Stimulated activated CD8-positive, alpha-beta memory T cell treated with anti-CD3 and anti-CD28 coated beads, Interleukin-7, amount 100 ng/mL, for 48 hours (primary cell): ENCODE results near the gene BMF.
"Not testable (repeated sequence)": the region's sequence is repeated elsewhere in the genome, so short reads cannot be mapped to it uniquely, and the experiment has no call there.

Source experiments
- DNase-seq, 2 donors: peaks; one replicate each; pipeline ENCODE4 v3.0.0-alpha.2; 2020; ENCODE audit warnings: low read depth in 1 of 2; ENCODE audit errors: extremely low read depth in 1 of 2

The BMF gene

GRCh38 chr15:40108855-40109735, at the start of gene BMF:
Gene BMF (minus strand): TSS chr15:40108879. CDS start chr15:40106086, 2,793 bp downstream.
- peak; percentile 92 to 98 for DNase-seq

- DNase-seq, result no peak
Measured at GRCh38 chr15:40157778-40158447, 49.2 kb upstream of the BMF start.

GRCh38 chr15:40155270-40155910, 46.7 kb upstream of the BMF start:
- no peak for DNase-seq

- not testable (repeated sequence) for DNase-seq
Measured at GRCh38 chr15:40154821-40155220, 46.1 kb upstream of the BMF start.

GRCh38 chr15:40151991-40152390, 43.3 kb upstream of the BMF start:
- DNase-seq, result no peak

GRCh38 chr15:40151499-40151898, 42.8 kb upstream of the BMF start:
- DNase-seq, result no peak

- no peak for DNase-seq
Measured at GRCh38 chr15:40150163-40150925, 41.7 kb upstream of the BMF start.

- DNase-seq, result no peak
Measured at GRCh38 chr15:40149339-40149738, 40.7 kb upstream of the BMF start.

- no peak for DNase-seq
Measured at GRCh38 chr15:40146037-40146436, 37.4 kb upstream of the BMF start.

GRCh38 chr15:40142428-40142827, 33.7 kb upstream of the BMF start:
- DNase-seq, result no peak

- not testable (repeated sequence) for DNase-seq
Measured at GRCh38 chr15:40138201-40138570, 29.5 kb upstream of the BMF start.

- DNase-seq, result no peak
Measured at GRCh38 chr15:40137303-40138200, 28.9 kb upstream of the BMF start.

GRCh38 chr15:40136470-40137302, 28.0 kb upstream of the BMF start:
- DNase-seq, result no peak

GRCh38 chr15:40135846-40136450, 27.3 kb upstream of the BMF start:
- DNase-seq, result not testable (repeated sequence)

- no peak for DNase-seq
Measured at GRCh38 chr15:40134885-40135284, 26.2 kb upstream of the BMF start.

GRCh38 chr15:40133544-40133943, 24.9 kb upstream of the BMF start:
- DNase-seq, result no peak

GRCh38 chr15:40130799-40131502, 22.3 kb upstream of the BMF start:
- no peak for DNase-seq

GRCh38 chr15:40130118-40130517, 21.4 kb upstream of the BMF start:
- no peak for DNase-seq
